ENCODE results near the gene RRAGD.
A peak's percentile ranks its signal among the peaks of the same experiment; 100 is the strongest.

Gene RRAGD

GRCh38 chr6:89438248-89438647, 26.2 kb upstream of the RRAGD start:
- H3K4me1 ChIP-seq (ENCODE audit: control insufficient read depth, insufficient read depth, low read length, poor library complexity, severe bottlenecking) = peaks cover 5% of the 10 kb centered on the region
- no peak overlapping the region for H3K4me3 ChIP-seq (ENCODE audit: insufficient read depth, low read depth, low read length, poor library complexity, severe bottlenecking)
- DNase-seq = no peak
- no peaks in the 10 kb centered on the region for H3K9me3 ChIP-seq (ENCODE audit: control insufficient read depth, low read length)
- no peaks in the 10 kb centered on the region for H3K27me3 ChIP-seq (replicated peaks; ENCODE audit: control insufficient read depth, insufficient read depth, low read length, poor library complexity, severe bottlenecking)
- H3K36me3 ChIP-seq (ENCODE audit: control insufficient read depth, insufficient read depth, low read length) = no peaks in the 10 kb centered on the region
- H3K27ac ChIP-seq (ENCODE audit: insufficient read depth, low read length, poor library complexity, severe bottlenecking) = no peak overlapping the region

GRCh38 chr6:89436226-89436625, 24.2 kb upstream of the RRAGD start:
- Histone ChIP-seq H3K4me3 (ENCODE audit: insufficient read depth, low read depth, low read length, poor library complexity, severe bottlenecking) (no peak overlapping the region), H3K36me3 (ENCODE audit: control insufficient read depth, insufficient read depth, low read length) (no peaks in the 10 kb centered on the region), H3K9me3 (ENCODE audit: control insufficient read depth, low read length) (no peaks in the 10 kb centered on the region), H3K27ac (ENCODE audit: insufficient read depth, low read length, poor library complexity, severe bottlenecking) (no peak overlapping the region), H3K27me3 (replicated peaks; ENCODE audit: control insufficient read depth, insufficient read depth, low read length, poor library complexity, severe bottlenecking) (no peaks in the 10 kb centered on the region), H3K4me1 (ENCODE audit: control insufficient read depth, insufficient read depth, low read length, poor library complexity, severe bottlenecking) (peaks cover 8% of the 10 kb centered on the region)
- no peak for DNase-seq

- peaks cover 8% of the 10 kb centered on the region for H3K4me1 ChIP-seq (ENCODE audit: control insufficient read depth, insufficient read depth, low read length, poor library complexity, severe bottlenecking)
- H3K36me3 ChIP-seq (ENCODE audit: control insufficient read depth, insufficient read depth, low read length) = no peaks in the 10 kb centered on the region
- H3K9me3 ChIP-seq (ENCODE audit: control insufficient read depth, low read length) = no peaks in the 10 kb centered on the region
- H3K27me3 ChIP-seq (replicated peaks; ENCODE audit: control insufficient read depth, insufficient read depth, low read length, poor library complexity, severe bottlenecking) = no peaks in the 10 kb centered on the region
- DNase-seq = no peak
- no peak overlapping the region for H3K4me3 ChIP-seq (ENCODE audit: insufficient read depth, low read depth, low read length, poor library complexity, severe bottlenecking)
- H3K27ac ChIP-seq (ENCODE audit: insufficient read depth, low read length, poor library complexity, severe bottlenecking) = no peak overlapping the region
These were observed 22.9 kb upstream of the RRAGD start for GRCh38 chr6:89434954-89435353.

GRCh38 chr6:89434150-89434499, 22.1 kb upstream of the RRAGD start:
- DNase-seq = no peak
- H3K27ac ChIP-seq (ENCODE audit: insufficient read depth, low read length, poor library complexity, severe bottlenecking) = no peak overlapping the region
- H3K36me3 ChIP-seq (ENCODE audit: control insufficient read depth, insufficient read depth, low read length) = no peaks in the 10 kb centered on the region
- no peaks in the 10 kb centered on the region for H3K27me3 ChIP-seq (replicated peaks; ENCODE audit: control insufficient read depth, insufficient read depth, low read length, poor library complexity, severe bottlenecking)
- H3K4me1 ChIP-seq (ENCODE audit: control insufficient read depth, insufficient read depth, low read length, poor library complexity, severe bottlenecking) = peaks cover 8% of the 10 kb centered on the region
- peak overlapping the region; percentile 68 for H3K4me3 ChIP-seq (ENCODE audit: insufficient read depth, low read depth, low read length, poor library complexity, severe bottlenecking)
- H3K9me3 ChIP-seq (ENCODE audit: control insufficient read depth, low read length) = no peaks in the 10 kb centered on the region

GRCh38 chr6:89433252-89434149, 21.4 kb upstream of the RRAGD start:
- Histone ChIP-seq H3K27me3 (replicated peaks; ENCODE audit: control insufficient read depth, insufficient read depth, low read length, poor library complexity, severe bottlenecking) (no peaks in the 10 kb centered on the region), H3K36me3 (ENCODE audit: control insufficient read depth, insufficient read depth, low read length) (no peaks in the 10 kb centered on the region), H3K4me1 (ENCODE audit: control insufficient read depth, insufficient read depth, low read length, poor library complexity, severe bottlenecking) (peaks cover 8% of the 10 kb centered on the region), H3K9me3 (ENCODE audit: control insufficient read depth, low read length) (no peaks in the 10 kb centered on the region), H3K27ac (ENCODE audit: insufficient read depth, low read length, poor library complexity, severe bottlenecking) (peak overlapping the region; percentile 29), H3K4me3 (ENCODE audit: insufficient read depth, low read depth, low read length, poor library complexity, severe bottlenecking) (peak overlapping the region; percentile 68)
- peak in 1 of 3 donors; percentile 10 for DNase-seq

- no peaks in the 10 kb centered on the region for H3K9me3 ChIP-seq (ENCODE audit: control insufficient read depth, low read length)
- peak within 1 kb of the TSS; percentile 68 for H3K4me3 ChIP-seq (ENCODE audit: insufficient read depth, low read depth, low read length, poor library complexity, severe bottlenecking)
- DNase-seq = peak; percentile 62 to 72 (median 67)
- peaks cover 8% of the 10 kb centered on the region for H3K4me1 ChIP-seq (ENCODE audit: control insufficient read depth, insufficient read depth, low read length, poor library complexity, severe bottlenecking)
- H3K27me3 ChIP-seq (replicated peaks; ENCODE audit: control insufficient read depth, insufficient read depth, low read length, poor library complexity, severe bottlenecking) = no peaks in the 10 kb centered on the region
- no peaks in the 10 kb centered on the region for H3K36me3 ChIP-seq (ENCODE audit: control insufficient read depth, insufficient read depth, low read length)
- H3K27ac ChIP-seq (ENCODE audit: insufficient read depth, low read length, poor library complexity, severe bottlenecking) = peak within 1 kb of the TSS; percentile 29
These were observed 20.8 kb upstream of the RRAGD start, which contains the start of gene ANKRD6 for GRCh38 chr6:89432875-89433251. ANKRD6 (plus strand) TSS chr6:89433152; CDS start chr6:89566977, 133,825 bp downstream.

GRCh38 chr6:89430201-89430962, 18.3 kb upstream of the RRAGD start:
- Histone ChIP-seq H3K36me3 (ENCODE audit: control insufficient read depth, insufficient read depth, low read length) (no peaks in the 10 kb centered on the region), H3K4me3 (ENCODE audit: insufficient read depth, low read depth, low read length, poor library complexity, severe bottlenecking) (no peak overlapping the region), H3K27me3 (replicated peaks; ENCODE audit: control insufficient read depth, insufficient read depth, low read length, poor library complexity, severe bottlenecking) (no peaks in the 10 kb centered on the region), H3K9me3 (ENCODE audit: control insufficient read depth, low read length) (no peaks in the 10 kb centered on the region), H3K27ac (ENCODE audit: insufficient read depth, low read length, poor library complexity, severe bottlenecking) (no peak overlapping the region), H3K4me1 (ENCODE audit: control insufficient read depth, insufficient read depth, low read length, poor library complexity, severe bottlenecking) (peaks cover 8% of the 10 kb centered on the region)
- no peak for DNase-seq

- Histone ChIP-seq H3K27ac (ENCODE audit: insufficient read depth, low read length, poor library complexity, severe bottlenecking) (no peak overlapping the region), H3K36me3 (ENCODE audit: control insufficient read depth, insufficient read depth, low read length) (no peaks in the 10 kb centered on the region), H3K4me3 (ENCODE audit: insufficient read depth, low read depth, low read length, poor library complexity, severe bottlenecking) (no peak overlapping the region), H3K9me3 (ENCODE audit: control insufficient read depth, low read length) (no peaks in the 10 kb centered on the region), H3K4me1 (ENCODE audit: control insufficient read depth, insufficient read depth, low read length, poor library complexity, severe bottlenecking) (peaks cover 10% of the 10 kb centered on the region), H3K27me3 (replicated peaks; ENCODE audit: control insufficient read depth, insufficient read depth, low read length, poor library complexity, severe bottlenecking) (no peaks in the 10 kb centered on the region)
- DNase-seq = no peak
These were observed 4.7 kb upstream of the RRAGD start for GRCh38 chr6:89416796-89417195.

- no peak for DNase-seq
- H3K9me3 ChIP-seq (ENCODE audit: control insufficient read depth, low read length) = no peaks in the 10 kb centered on the region
- H3K4me1 ChIP-seq (ENCODE audit: control insufficient read depth, insufficient read depth, low read length, poor library complexity, severe bottlenecking) = peaks cover 18% of the 10 kb centered on the region
- no peaks in the 10 kb centered on the region for H3K36me3 ChIP-seq (ENCODE audit: control insufficient read depth, insufficient read depth, low read length)
- no peaks in the 10 kb centered on the region for H3K27me3 ChIP-seq (replicated peaks; ENCODE audit: control insufficient read depth, insufficient read depth, low read length, poor library complexity, severe bottlenecking)
- no peak overlapping the region for H3K27ac ChIP-seq (ENCODE audit: insufficient read depth, low read length, poor library complexity, severe bottlenecking)
- H3K4me3 ChIP-seq (ENCODE audit: insufficient read depth, low read depth, low read length, poor library complexity, severe bottlenecking) = no peak overlapping the region
These were observed 3.1 kb upstream of the RRAGD start for GRCh38 chr6:89415185-89415584.

GRCh38 chr6:89414215-89414614, 2.1 kb upstream of the RRAGD start:
- no peaks in the 10 kb centered on the region for H3K36me3 ChIP-seq (ENCODE audit: control insufficient read depth, insufficient read depth, low read length)
- no peak overlapping the region for H3K4me3 ChIP-seq (ENCODE audit: insufficient read depth, low read depth, low read length, poor library complexity, severe bottlenecking)
- peaks cover 18% of the 10 kb centered on the region for H3K4me1 ChIP-seq (ENCODE audit: control insufficient read depth, insufficient read depth, low read length, poor library complexity, severe bottlenecking)
- no peaks in the 10 kb centered on the region for H3K27me3 ChIP-seq (replicated peaks; ENCODE audit: control insufficient read depth, insufficient read depth, low read length, poor library complexity, severe bottlenecking)
- no peak for DNase-seq
- H3K27ac ChIP-seq (ENCODE audit: insufficient read depth, low read length, poor library complexity, severe bottlenecking) = no peak overlapping the region
- H3K9me3 ChIP-seq (ENCODE audit: control insufficient read depth, low read length) = no peaks in the 10 kb centered on the region
